ENCODE data around the gene C3orf49.

GRCh38 chr3:63870615-63871005 is 51.5 kb downstream of the C3orf49 start:
- TF ChIP-seq CTCF (conservative IDR thresholded peaks at IDR 0.05; ENCODE audit: low read length) (no peak), EZH2phosphoT487 (IDR thresholded peaks at IDR 0.05; ENCODE audit: borderline replicate concordance, low read depth, low read length) (no peak)
